HepG2 (cell line): Measurements from ENCODE around the gene HS6ST1. TPM values are rescaled to one million over a fixed set of nuclear protein-coding genes. Genes with fewer than 3 reads are reported as not detected.

Experiments
- CHCHD3 ChIP-seq: sonication (generic); formaldehyde crosslinking; IDR thresholded peaks from 2 replicates; pipeline ENCODE4 v1.8.0; 2022; ENCODE audit warnings: mild to moderate bottlenecking, missing genetic modification reagents, moderate library complexity
- DMAP1 ChIP-seq: IDR thresholded peaks from 2 replicates; pipeline ENCODE4 v1.6.1; 2016
- FOXK2 ChIP-seq: fragments of 450-650 bp; IDR thresholded peaks from 2 replicates; pipeline ENCODE4 v1.6.1; 2016
- GFI1 ChIP-seq: sonication (generic); formaldehyde crosslinking; IDR thresholded peaks from 2 replicates; pipeline ENCODE4 v1.5.0; 2020; ENCODE audit warnings: missing genetic modification reagents, mild to moderate bottlenecking, borderline replicate concordance
- IKZF1 ChIP-seq: fragments of 450-650 bp; IDR thresholded peaks from 2 replicates; pipeline ENCODE4 v1.7.1; 2016
- MEF2D ChIP-seq: sonication (generic); formaldehyde crosslinking; IDR thresholded peaks from 2 replicates; pipeline ENCODE4 v1.5.1; 2020; ENCODE audit warnings: mild to moderate bottlenecking, missing genetic modification reagents
- NFATC3 ChIP-seq: sonication (generic); formaldehyde crosslinking; IDR thresholded peaks from 2 replicates; pipeline ENCODE4 v1.5.1; 2020; ENCODE audit warnings: mild to moderate bottlenecking, missing genetic modification reagents
- NFYC ChIP-seq: IDR thresholded peaks from 2 replicates; pipeline ENCODE4 v1.6.1; 2016; ENCODE audit warnings: missing genetic modification reagents, missing compliant biosample characterization
- NRL ChIP-seq: sonication (generic); formaldehyde crosslinking; IDR thresholded peaks from 2 replicates; pipeline ENCODE4 v1.5.0; 2020; ENCODE audit warnings: missing genetic modification reagents, mild to moderate bottlenecking, moderate library complexity, borderline replicate concordance
- PHF5A ChIP-seq: IDR thresholded peaks from one replicate; pipeline ENCODE4 v1.6.1; 2018; ENCODE audit warnings: low read depth, missing genetic modification reagents; ENCODE audit not compliant: unreplicated experiment
- REXO4 ChIP-seq: sonication (generic); formaldehyde crosslinking; IDR thresholded peaks from 2 replicates; pipeline ENCODE4 v1.8.0; 2022; ENCODE audit warnings: missing genetic modification reagents, mild to moderate bottlenecking, borderline replicate concordance
- SP5 ChIP-seq: IDR thresholded peaks from 2 replicates; pipeline ENCODE4 v1.6.1; 2016; ENCODE audit warnings: low read depth, borderline replicate concordance
- SPEN ChIP-seq: sonication (generic); formaldehyde crosslinking; IDR thresholded peaks from 2 replicates; pipeline ENCODE4 v1.5.1; 2020; ENCODE audit warnings: low read depth, mild to moderate bottlenecking, missing genetic modification reagents
- TARDBP ChIP-seq: sonication (generic); formaldehyde crosslinking; IDR thresholded peaks from 2 replicates; pipeline ENCODE4 v1.8.0; 2022; ENCODE audit warnings: mild to moderate bottlenecking, missing genetic modification reagents
- TEAD2 ChIP-seq: sonication (generic); formaldehyde crosslinking; IDR thresholded peaks from 2 replicates; pipeline ENCODE4 v1.9.0; 2021; ENCODE audit warnings: missing genetic modification reagents
- ZNF331 ChIP-seq: sonication (generic); formaldehyde crosslinking; IDR thresholded peaks from 2 replicates; pipeline ENCODE4 v1.4.0; 2020; ENCODE audit warnings: missing genetic modification reagents
- ZNF547 ChIP-seq: sonication (generic); formaldehyde crosslinking; IDR thresholded peaks from 2 replicates; pipeline ENCODE4 v1.5.1; 2020; ENCODE audit warnings: mild to moderate bottlenecking, missing genetic modification reagents
- polyA plus RNA-seq, 8 experiments: library from polyadenylated mRNA; depleted of rRNA in 3 of 8; stranded (reverse) in 7 of 8; unstranded in 1 of 8; fragments of >200 nt; fragmentation: Illumina TruSeq in 4 of 8; extraction: Trizol in 4 of 8; gene quantifications; 2 replicates each; pipeline versions ENCODE4 v1.2.1 to v1.2.3, GENCODE V29; 2011 to 2016; ENCODE audit warnings: low read depth in 4 of 8, missing spikeins in 1 of 8, mixed read lengths in 1 of 8; ENCODE audit not compliant: insufficient read depth in 1 of 8
- total RNA-seq, 5 experiments: library from RNA; depleted of rRNA; stranded (reverse); fragments of >200 nt; fragmentation: Illumina TruSeq; extraction: Trizol; gene quantifications; 2 replicates each; pipeline ENCODE4 v1.2.3, GENCODE V29; 2016; ENCODE audit warnings: low read depth in 1 of 5
- TF ChIP-seq, protein P1 (sequence below): IDR thresholded peaks from 2 replicates; pipeline ENCODE4 v1.6.1; 2016; ENCODE audit warnings: low read depth
- TF ChIP-seq, protein P2 (sequence below): IDR thresholded peaks from 2 replicates; pipeline ENCODE4 v1.6.1; 2016; ENCODE audit warnings: missing compliant biosample characterization, missing genetic modification reagents, borderline replicate concordance
- TF ChIP-seq, protein P3 (sequence below): sonication (generic); formaldehyde crosslinking; IDR thresholded peaks from 2 replicates; pipeline ENCODE4 v1.5.0; 2020; ENCODE audit warnings: mild to moderate bottlenecking, low read depth, missing genetic modification reagents, borderline replicate concordance
- TF ChIP-seq, protein P4 (sequence below): sonication (generic); formaldehyde crosslinking; IDR thresholded peaks from 2 replicates; pipeline ENCODE4 v1.4.0; 2020; ENCODE audit warnings: missing genetic modification reagents, mild to moderate bottlenecking, borderline replicate concordance
- TF ChIP-seq, protein P5 (sequence below): sonication (generic); formaldehyde crosslinking; IDR thresholded peaks from 2 replicates; pipeline ENCODE4 v1.5.1; 2020; ENCODE audit warnings: mild to moderate bottlenecking, missing genetic modification reagents, moderate library complexity

The HS6ST1 gene
- total and polyA plus RNA-seq, 2 of the 13 experiments (the other 11 are each of a cell fraction or from before 2014, with no cell fraction given): 34.5 to 84.6 TPM

DNA sequence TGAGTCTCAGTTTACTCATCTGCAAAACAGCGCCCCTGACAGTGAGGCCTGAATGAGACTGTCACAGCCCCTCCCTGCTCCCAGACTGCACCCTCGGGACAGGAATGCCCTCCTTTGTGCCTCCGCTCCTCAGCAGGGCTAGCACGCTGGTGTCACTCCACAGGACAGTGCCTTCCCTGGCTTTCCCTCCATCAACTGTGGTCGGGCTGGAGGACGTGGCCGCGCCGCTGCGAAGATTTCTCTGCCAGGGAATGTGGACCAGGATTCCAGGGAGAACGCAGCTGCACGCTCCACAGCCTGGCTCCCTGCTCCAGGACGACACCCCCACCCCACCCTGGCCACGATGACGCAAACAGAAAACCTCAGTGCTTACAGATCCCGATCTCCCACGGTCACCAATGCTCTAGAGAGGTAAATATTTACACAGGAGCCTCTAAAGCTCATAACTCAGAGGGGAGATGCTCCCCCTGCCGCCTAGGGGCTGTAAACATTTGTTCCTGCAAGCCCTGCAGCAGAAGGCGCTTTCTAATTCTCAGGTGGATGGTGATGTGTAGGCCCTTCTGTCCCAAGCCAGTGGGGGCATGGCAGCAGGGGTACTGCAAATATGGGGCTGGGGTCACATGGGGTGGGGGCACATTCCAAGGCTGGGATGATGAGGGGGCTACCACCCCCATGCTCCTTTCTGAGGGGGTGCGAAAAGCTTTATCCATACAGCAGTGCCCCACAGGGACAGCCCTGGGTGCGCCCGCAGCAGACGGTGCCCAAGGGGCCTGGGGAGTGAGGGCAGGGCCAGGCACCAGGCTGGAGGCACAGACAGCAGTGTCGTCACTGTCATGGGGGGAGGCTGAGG is 12.4 kb downstream of the HS6ST1 start (continued):
- peak; percentile 82; the same call in 1 of the 2 replicates for TF ChIP-seq SPEN (CRISPR knock-in tag)
- TF ChIP-seq IKZF1: no peak
- peak; percentile 89; the same call in 1 of the 2 replicates for TF ChIP-seq TARDBP
- TF ChIP-seq FOXK2: no peak
- TF ChIP-seq SP5 (CRISPR knock-in tag): peak; percentile 72
- TF ChIP-seq PHF5A (CRISPR knock-in tag): peak; percentile 51
- TF ChIP-seq MEF2D: peak; percentile 80; the same call in 1 of the 2 replicates
- TF ChIP-seq, protein P1, sequence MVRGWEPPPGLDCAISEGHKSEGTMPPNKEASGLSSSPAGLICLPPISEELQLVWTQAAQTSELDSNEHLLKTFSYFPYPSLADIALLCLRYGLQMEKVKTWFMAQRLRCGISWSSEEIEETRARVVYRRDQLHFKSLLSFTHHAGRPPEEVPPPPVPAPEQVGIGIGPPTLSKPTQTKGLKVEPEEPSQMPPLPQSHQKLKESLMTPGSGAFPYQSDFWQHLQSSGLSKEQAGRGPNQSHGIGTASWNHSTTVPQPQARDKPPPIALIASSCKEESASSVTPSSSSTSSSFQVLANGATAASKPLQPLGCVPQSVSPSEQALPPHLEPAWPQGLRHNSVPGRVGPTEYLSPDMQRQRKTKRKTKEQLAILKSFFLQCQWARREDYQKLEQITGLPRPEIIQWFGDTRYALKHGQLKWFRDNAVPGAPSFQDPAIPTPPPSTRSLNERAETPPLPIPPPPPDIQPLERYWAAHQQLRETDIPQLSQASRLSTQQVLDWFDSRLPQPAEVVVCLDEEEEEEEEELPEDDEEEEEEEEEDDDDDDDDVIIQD (CRISPR knock-in tag): peak; percentile 80
- TF ChIP-seq, protein P2, sequence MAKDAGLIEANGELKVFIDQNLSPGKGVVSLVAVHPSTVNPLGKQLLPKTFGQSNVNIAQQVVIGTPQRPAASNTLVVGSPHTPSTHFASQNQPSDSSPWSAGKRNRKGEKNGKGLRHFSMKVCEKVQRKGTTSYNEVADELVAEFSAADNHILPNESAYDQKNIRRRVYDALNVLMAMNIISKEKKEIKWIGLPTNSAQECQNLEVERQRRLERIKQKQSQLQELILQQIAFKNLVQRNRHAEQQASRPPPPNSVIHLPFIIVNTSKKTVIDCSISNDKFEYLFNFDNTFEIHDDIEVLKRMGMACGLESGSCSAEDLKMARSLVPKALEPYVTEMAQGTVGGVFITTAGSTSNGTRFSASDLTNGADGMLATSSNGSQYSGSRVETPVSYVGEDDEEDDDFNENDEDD (CRISPR knock-in tag): no peak
- TF ChIP-seq DMAP1 (CRISPR knock-in tag): peak; percentile 50; the same call in 1 of the 2 replicates
- TF ChIP-seq, protein P3, sequence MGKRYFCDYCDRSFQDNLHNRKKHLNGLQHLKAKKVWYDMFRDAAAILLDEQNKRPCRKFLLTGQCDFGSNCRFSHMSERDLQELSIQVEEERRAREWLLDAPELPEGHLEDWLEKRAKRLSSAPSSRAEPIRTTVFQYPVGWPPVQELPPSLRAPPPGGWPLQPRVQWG (CRISPR knock-in tag): no peak
- TF ChIP-seq ZNF547: 0 out of 2 replicates have a peak, but pooled peaks have one; percentile 37
- peak; percentile 94 for TF ChIP-seq ZNF331 (CRISPR knock-in tag)
- TF ChIP-seq NFYC (CRISPR knock-in tag): no peak
- TF ChIP-seq, protein P4, sequence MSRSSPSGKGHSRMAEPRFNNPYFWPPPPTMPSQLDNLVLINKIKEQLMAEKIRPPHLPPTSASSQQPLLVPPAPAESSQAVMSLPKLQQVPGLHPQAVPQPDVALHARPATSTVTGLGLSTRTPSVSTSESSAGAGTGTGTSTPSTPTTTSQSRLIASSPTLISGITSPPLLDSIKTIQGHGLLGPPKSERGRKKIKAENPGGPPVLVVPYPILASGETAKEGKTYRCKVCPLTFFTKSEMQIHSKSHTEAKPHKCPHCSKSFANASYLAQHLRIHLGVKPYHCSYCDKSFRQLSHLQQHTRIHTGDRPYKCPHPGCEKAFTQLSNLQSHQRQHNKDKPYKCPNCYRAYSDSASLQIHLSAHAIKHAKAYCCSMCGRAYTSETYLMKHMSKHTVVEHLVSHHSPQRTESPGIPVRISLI: no peak
- 0 out of 2 replicates have a peak, but pooled peaks have one; percentile 42 for TF ChIP-seq NFATC3 (CRISPR knock-in tag)
- TF ChIP-seq GFI1 (CRISPR knock-in tag): peak; percentile 61; the same call in 1 of the 2 replicates
- no peak for TF ChIP-seq NRL (CRISPR knock-in tag)
- TF ChIP-seq REXO4 (CRISPR knock-in tag): no peak
- TF ChIP-seq TEAD2 (CRISPR knock-in tag): no peak
- TF ChIP-seq, protein P5, sequence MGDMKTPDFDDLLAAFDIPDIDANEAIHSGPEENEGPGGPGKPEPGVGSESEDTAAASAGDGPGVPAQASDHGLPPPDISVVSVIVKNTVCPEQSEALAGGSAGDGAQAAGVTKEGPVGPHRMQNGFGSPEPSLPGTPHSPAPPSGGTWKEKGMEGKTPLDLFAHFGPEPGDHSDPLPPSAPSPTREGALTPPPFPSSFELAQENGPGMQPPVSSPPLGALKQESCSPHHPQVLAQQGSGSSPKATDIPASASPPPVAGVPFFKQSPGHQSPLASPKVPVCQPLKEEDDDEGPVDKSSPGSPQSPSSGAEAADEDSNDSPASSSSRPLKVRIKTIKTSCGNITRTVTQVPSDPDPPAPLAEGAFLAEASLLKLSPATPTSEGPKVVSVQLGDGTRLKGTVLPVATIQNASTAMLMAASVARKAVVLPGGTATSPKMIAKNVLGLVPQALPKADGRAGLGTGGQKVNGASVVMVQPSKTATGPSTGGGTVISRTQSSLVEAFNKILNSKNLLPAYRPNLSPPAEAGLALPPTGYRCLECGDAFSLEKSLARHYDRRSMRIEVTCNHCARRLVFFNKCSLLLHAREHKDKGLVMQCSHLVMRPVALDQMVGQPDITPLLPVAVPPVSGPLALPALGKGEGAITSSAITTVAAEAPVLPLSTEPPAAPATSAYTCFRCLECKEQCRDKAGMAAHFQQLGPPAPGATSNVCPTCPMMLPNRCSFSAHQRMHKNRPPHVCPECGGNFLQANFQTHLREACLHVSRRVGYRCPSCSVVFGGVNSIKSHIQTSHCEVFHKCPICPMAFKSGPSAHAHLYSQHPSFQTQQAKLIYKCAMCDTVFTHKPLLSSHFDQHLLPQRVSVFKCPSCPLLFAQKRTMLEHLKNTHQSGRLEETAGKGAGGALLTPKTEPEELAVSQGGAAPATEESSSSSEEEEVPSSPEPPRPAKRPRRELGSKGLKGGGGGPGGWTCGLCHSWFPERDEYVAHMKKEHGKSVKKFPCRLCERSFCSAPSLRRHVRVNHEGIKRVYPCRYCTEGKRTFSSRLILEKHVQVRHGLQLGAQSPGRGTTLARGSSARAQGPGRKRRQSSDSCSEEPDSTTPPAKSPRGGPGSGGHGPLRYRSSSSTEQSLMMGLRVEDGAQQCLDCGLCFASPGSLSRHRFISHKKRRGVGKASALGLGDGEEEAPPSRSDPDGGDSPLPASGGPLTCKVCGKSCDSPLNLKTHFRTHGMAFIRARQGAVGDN (CRISPR knock-in tag): peak; percentile 95
- 0 out of 2 replicates have a peak, but pooled peaks have one; percentile 23 for TF ChIP-seq CHCHD3 (CRISPR knock-in tag)
